SU-DHL-6 (cell line): Measurements from ENCODE around the gene LVRN.

Experiments used
- EZH2phosphoT487 ChIP-seq: fragments of 200-600 bp; sonication (generic), shearing (Covaris generic); conservative IDR thresholded peaks from 2 replicates; pipeline ENCODE4 v1.6.1; 2018; ENCODE audit warnings: mild to moderate bottlenecking, antibody characterized with exemption, low read length, moderate library complexity, mixed read lengths
- TF ChIP-seq, protein P1 (sequence below): fragments of 200-600 bp; sonication (generic); IDR thresholded peaks from one replicate; pipeline ENCODE4 v1.5.1; 2017; ENCODE audit warnings: antibody characterized with exemption, mild to moderate bottlenecking, low read length, moderate library complexity; ENCODE audit not compliant: insufficient read depth, poor library complexity, severe bottlenecking

DNA sequence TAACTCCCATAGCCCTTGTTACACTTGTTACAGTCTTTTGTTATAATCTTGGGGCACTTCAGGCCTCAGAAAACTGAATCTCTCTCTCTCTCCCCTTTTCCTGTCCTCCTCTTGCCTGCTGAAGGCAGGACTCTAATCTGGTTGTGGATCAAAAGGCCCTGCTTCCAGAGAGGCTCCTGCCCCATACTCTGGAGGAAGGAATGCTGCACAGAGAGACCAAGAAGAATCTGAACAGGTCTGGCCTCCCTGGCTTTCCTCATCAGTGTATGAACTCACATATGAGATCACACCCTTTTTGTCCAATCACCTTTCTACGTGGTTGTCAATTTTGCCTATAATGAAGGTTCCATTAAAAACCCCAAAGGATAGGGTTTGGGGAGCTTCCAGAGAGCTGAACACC lies 26.2 kb upstream of the LVRN start:
- TF ChIP-seq, protein P1, sequence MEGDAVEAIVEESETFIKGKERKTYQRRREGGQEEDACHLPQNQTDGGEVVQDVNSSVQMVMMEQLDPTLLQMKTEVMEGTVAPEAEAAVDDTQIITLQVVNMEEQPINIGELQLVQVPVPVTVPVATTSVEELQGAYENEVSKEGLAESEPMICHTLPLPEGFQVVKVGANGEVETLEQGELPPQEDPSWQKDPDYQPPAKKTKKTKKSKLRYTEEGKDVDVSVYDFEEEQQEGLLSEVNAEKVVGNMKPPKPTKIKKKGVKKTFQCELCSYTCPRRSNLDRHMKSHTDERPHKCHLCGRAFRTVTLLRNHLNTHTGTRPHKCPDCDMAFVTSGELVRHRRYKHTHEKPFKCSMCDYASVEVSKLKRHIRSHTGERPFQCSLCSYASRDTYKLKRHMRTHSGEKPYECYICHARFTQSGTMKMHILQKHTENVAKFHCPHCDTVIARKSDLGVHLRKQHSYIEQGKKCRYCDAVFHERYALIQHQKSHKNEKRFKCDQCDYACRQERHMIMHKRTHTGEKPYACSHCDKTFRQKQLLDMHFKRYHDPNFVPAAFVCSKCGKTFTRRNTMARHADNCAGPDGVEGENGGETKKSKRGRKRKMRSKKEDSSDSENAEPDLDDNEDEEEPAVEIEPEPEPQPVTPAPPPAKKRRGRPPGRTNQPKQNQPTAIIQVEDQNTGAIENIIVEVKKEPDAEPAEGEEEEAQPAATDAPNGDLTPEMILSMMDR: no peak
- TF ChIP-seq EZH2phosphoT487: no peak
